Measurements from ENCODE around the gene NOL4L.

- TF ChIP-seq JUN (IDR thresholded peaks at IDR 0.05; ENCODE audit: borderline replicate concordance, insufficient read depth, insufficient read length, low read depth) (no peak), POLR2A (IDR thresholded peaks at IDR 0.05; ENCODE audit: low read depth, low read length) (no peak), EZH2 (IDR thresholded peaks at IDR 0.05; ENCODE audit: borderline replicate concordance, low read depth, low read length, severe bottlenecking) (no peak), CTCF (IDR thresholded peaks at IDR 0.05; ENCODE audit: extremely low read depth in 1 of 2, insufficient read depth in 1 of 2, low read depth in 1 of 2, low read length in 2 of 2) (no peak)
Measured at GRCh38 chr20:32614772-32615171, 29.6 kb upstream of the NOL4L start.

All from endothelial cell of umbilical vein (primary cell).